Stomach (tissue), 19 donors: ENCODE data around the gene GAL3ST2. TPM values are rescaled to one million over a fixed set of nuclear protein-coding genes. Genes with fewer than 3 reads are reported as not detected.

Source experiments
- DNase-seq, 2 donors: peaks; one replicate each; pipeline versions ENCODE4 v3.0.0 to v3.0.0-alpha.2; 2013 to 2019
- H3K27ac ChIP-seq, 5 donors: fragments of 200-600 bp in 4 of 5; sonication (generic) in 4 of 5; one replicate each; pipeline ENCODE4 v1.5.1; 2013 to 2019; ENCODE audit warnings: mild to moderate bottlenecking in 1 of 5, moderate library complexity in 1 of 5
- H3K27me3 ChIP-seq, 3 donors: fragments of 200-600 bp; sonication (generic); one replicate each; pipeline ENCODE4 v1.5.1; 2017 to 2019; ENCODE audit warnings: mixed run types in 1 of 3
- H3K36me3 ChIP-seq, 4 donors: fragments of 200-600 bp; sonication (generic); 1 replicate in 3 of 4; 2 replicates in 1 of 4; pipeline ENCODE4 v1.5.1; 2016 to 2019
- H3K4me1 ChIP-seq, 4 donors: fragments of 200-600 bp; sonication (generic); one replicate each; pipeline ENCODE4 v1.5.1; 2016 to 2019
- H3K4me3 ChIP-seq, 4 donors: fragments of 200-600 bp; sonication (generic) in 3 of 4; one replicate each; pipeline ENCODE4 v1.5.1; 2016 to 2019; ENCODE audit warnings: mild to moderate bottlenecking in 1 of 4
- H3K9me3 ChIP-seq, 4 donors: fragments of 200-600 bp; sonication (generic); one replicate each; pipeline ENCODE4 v1.5.1; 2016 to 2019
- CTCF ChIP-seq, 7 experiments: fragments of 450-650 bp in 4 of 7; fragments of 200-600 bp in 3 of 7; sonication (generic) in 3 of 7; IDR thresholded peaks; one replicate each; pipeline ENCODE4 v1.5.1; 2016 to 2019; ENCODE audit warnings: antibody characterized with exemption in 7 of 7, control low read depth in 2 of 7, mild to moderate bottlenecking in 1 of 7
- EP300 ChIP-seq: sonication (generic); formaldehyde crosslinking; IDR thresholded peaks from one replicate; pipeline ENCODE4 v1.6.1; 2017; ENCODE audit warnings: antibody characterized with exemption
- POLR2A ChIP-seq, 4 donors: fragments of 450-650 bp; IDR thresholded peaks; one replicate each; pipeline ENCODE4 v1.6.1; 2016; ENCODE audit warnings: antibody characterized with exemption in 4 of 4, control low read depth in 2 of 4, mild to moderate bottlenecking in 1 of 4, moderate library complexity in 1 of 4
- POLR2AphosphoS5 ChIP-seq, 3 donors: sonication (generic); formaldehyde crosslinking; IDR thresholded peaks; one replicate each; pipeline ENCODE4 v1.6.1; 2016; ENCODE audit warnings: antibody characterized with exemption in 3 of 3
- WGBS, 5 donors: extraction: QIAGEN DNeasy Blood & Tissue Kit in 3 of 5; methylation state at CpG; one replicate each; pipeline versions ENCODE4 v1.1.5 to v1.1.7; 2013 to 2018; 5-methylcytosine and 5-hydroxymethylcytosine counted together
- intact Hi-C: fragments of 100-400 bp; cut with DNase I; formaldehyde crosslinking; loops from one replicate; pipeline ENCODE4 v1.15.1; 2023; ENCODE audit warnings: low total_unique reads
- long read RNA-seq, 10 donors: transcript quantifications; one replicate each; lab custom pipeline, GENCODE V29; 2026
- polyA plus RNA-seq, 3 donors: library from polyadenylated mRNA; stranded (reverse); fragments of 200-250 nt; gene quantifications; one replicate each; pipeline ENCODE4 v1.2.3, GENCODE V29; 2013
- total RNA-seq, 5 donors: library from RNA; depleted of rRNA; stranded (reverse); fragments of >200 nt; gene quantifications; one replicate each; pipeline versions ENCODE4 v1.1.0 to v1.2.3, GENCODE V29; 2014 to 2016
- donor health status: healthy with polysubstance abuse.
- donor health status: Bipolar disorder and iron deficiency.
- donor health status: healthy.

Gene GAL3ST2
- 100 to 1,000 TPM in 1 of 5 donors, not detected in 4; 311 TPM for total RNA-seq
- polyA plus RNA-seq, result not detected
- long read RNA-seq, donor 1, result 0 reads
- long read RNA-seq, donor 2, result 0 reads
- long read RNA-seq, donor 3, result 0 reads
- long read RNA-seq, donor 4, result 0 reads
- long read RNA-seq, donor 5, result 0 reads
- long read RNA-seq, donor 6, result 0 reads
- long read RNA-seq, donor 7, result 0 reads
- long read RNA-seq, donor 8, result 0 reads
- long read RNA-seq, donor 9, result 0 reads
- long read RNA-seq, donor 10, result 0 reads

GRCh38 chr2:241776336-241777169, at the start of gene GAL3ST2:
Gene GAL3ST2, plus strand, starts transcription at chr2:241776822. Its CDS starts 134 bp downstream, at chr2:241776956.
- H3K4me1 ChIP-seq, result peaks cover 4 to 32% (median 24%) of the 10 kb centered on the region in 4 donors
- DNase-seq, result no peak
- peaks cover 0 to 67% (median 33%) of the 10 kb centered on the region in 3 donors for H3K27me3 ChIP-seq
- H3K9me3 ChIP-seq, result peaks cover 0 to 13% (median 2%) of the 10 kb centered on the region in 4 donors
- intact Hi-C loops, result no loop called here
- WGBS, 5 donors, result 53 to 81% (median 56%) methylated on average over 13 to 27 of the region's 27 CpGs
- TF ChIP-seq CTCF (IDR thresholded peaks at IDR 0.05) (no peak), POLR2A (IDR thresholded peaks at IDR 0.05) (no peak), EP300 (no peak), POLR2AphosphoS5 (IDR thresholded peaks at IDR 0.05) (no peak)
- H3K27ac ChIP-seq, result no peak within 1 kb of the TSS
- no peaks in the 10 kb centered on the region for H3K36me3 ChIP-seq
- H3K4me3 ChIP-seq, result no peak within 1 kb of the TSS

DNA sequence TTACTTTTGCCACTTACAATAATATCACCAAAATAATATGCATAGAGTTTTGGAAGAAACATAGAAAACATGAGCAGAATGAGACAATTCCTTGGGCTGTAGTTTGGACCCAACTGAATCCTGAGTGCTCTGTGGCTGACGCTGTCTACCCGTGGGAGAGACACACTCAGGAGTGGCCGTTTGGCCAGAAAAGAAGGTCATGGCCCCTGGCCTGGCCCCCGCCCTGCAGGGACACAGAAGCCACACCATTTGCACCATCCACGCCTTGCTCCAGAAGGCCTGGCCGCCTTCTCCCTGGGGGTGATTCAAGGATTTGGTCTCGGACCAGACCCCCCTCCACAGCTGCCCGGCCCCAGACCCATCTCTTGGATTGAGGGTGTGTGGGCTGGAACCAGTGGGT, 48.6 kb upstream of the GAL3ST2 start:
- 66 to 90% (median 83%) methylated on average over 6 to 8 of the region's 8 CpGs for WGBS, 5 donors
- no peaks in the 10 kb centered on the region for H3K9me3 ChIP-seq
- peaks cover 4 to 36% (median 33%) of the 10 kb centered on the region in 4 donors for H3K36me3 ChIP-seq
- TF ChIP-seq EP300 (no peak), POLR2A (IDR thresholded peaks at IDR 0.05) (no peak), POLR2AphosphoS5 (IDR thresholded peaks at IDR 0.05) (no peak), CTCF (IDR thresholded peaks at IDR 0.05) (no peak)
- H3K4me3 ChIP-seq, result no peak overlapping the region
- H3K27ac ChIP-seq, result peak overlapping the region in 1 of 5 donors; percentile 5
- intact Hi-C loops, result no loop called here
- H3K4me1 ChIP-seq, result peaks cover 0 to 11% (median 0%) of the 10 kb centered on the region in 4 donors
- no peak for DNase-seq
- no peaks in the 10 kb centered on the region for H3K27me3 ChIP-seq

- Histone ChIP-seq H3K4me3 (no peak overlapping the region), H3K36me3 (peaks cover 0 to 30% (median 27%) of the 10 kb centered on the region in 4 donors), H3K4me1 (peaks cover 0 to 17% (median under 1%) of the 10 kb centered on the region in 4 donors), H3K9me3 (no peaks in the 10 kb centered on the region), H3K27ac (peak overlapping the region in 1 of 5 donors; percentile 5), H3K27me3 (no peaks in the 10 kb centered on the region)
- no peak for DNase-seq
- intact Hi-C loops, result no loop called here
- WGBS, 5 donors, result 78 to 89% (median 81%) methylated on average over 8 to 19 of the region's 19 CpGs
- TF ChIP-seq POLR2A (IDR thresholded peaks at IDR 0.05), result no peak
- no peak for TF ChIP-seq POLR2AphosphoS5 (IDR thresholded peaks at IDR 0.05)
- no peak for TF ChIP-seq EP300
- TF ChIP-seq CTCF (IDR thresholded peaks at IDR 0.05), result no peak
These were observed 48.0 kb upstream of the GAL3ST2 start for GRCh38 chr2:241728627-241729026.

DNA sequence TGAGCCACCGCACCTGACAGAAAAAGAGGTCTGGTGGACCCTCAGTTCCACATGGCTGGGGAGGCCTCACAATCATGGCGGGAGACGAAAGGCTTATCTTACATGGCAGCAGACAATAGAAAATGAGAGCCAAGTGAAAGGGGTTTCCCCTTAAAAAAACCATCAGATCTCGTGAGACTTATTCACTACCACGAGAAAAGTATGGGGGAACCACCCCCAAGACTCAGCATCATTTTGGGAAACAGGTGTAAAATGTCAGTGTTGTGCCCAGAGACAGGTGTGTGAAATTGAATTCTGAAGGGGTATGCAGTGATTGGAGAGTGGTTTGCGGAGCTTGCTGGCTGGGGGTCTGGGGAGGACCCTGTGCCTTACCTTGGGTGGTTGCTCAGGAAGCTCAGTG, 46.8 kb upstream of the GAL3ST2 start:
- Histone ChIP-seq H3K27ac (no peak overlapping the region), H3K27me3 (no peaks in the 10 kb centered on the region), H3K4me1 (peaks cover 5 to 24% (median 7%) of the 10 kb centered on the region in 4 donors), H3K9me3 (no peaks in the 10 kb centered on the region), H3K36me3 (peaks cover 0 to 18% (median 14%) of the 10 kb centered on the region in 4 donors), H3K4me3 (no peak overlapping the region)
- DNase-seq, result no peak
- TF ChIP-seq EP300, result no peak
- no peak for TF ChIP-seq POLR2A (IDR thresholded peaks at IDR 0.05)
- intact Hi-C loops, result no loop called here
- WGBS, 5 donors, result 86 to 94% (median 89%) methylated on average over 6 of the region's 6 CpGs
